ENCODE data around the gene ENTPD6.
"Not testable (repeated sequence)": the region's sequence is repeated elsewhere in the genome, so short reads cannot be mapped to it uniquely, and the experiment has no call there.

Gene ENTPD6

DNA sequence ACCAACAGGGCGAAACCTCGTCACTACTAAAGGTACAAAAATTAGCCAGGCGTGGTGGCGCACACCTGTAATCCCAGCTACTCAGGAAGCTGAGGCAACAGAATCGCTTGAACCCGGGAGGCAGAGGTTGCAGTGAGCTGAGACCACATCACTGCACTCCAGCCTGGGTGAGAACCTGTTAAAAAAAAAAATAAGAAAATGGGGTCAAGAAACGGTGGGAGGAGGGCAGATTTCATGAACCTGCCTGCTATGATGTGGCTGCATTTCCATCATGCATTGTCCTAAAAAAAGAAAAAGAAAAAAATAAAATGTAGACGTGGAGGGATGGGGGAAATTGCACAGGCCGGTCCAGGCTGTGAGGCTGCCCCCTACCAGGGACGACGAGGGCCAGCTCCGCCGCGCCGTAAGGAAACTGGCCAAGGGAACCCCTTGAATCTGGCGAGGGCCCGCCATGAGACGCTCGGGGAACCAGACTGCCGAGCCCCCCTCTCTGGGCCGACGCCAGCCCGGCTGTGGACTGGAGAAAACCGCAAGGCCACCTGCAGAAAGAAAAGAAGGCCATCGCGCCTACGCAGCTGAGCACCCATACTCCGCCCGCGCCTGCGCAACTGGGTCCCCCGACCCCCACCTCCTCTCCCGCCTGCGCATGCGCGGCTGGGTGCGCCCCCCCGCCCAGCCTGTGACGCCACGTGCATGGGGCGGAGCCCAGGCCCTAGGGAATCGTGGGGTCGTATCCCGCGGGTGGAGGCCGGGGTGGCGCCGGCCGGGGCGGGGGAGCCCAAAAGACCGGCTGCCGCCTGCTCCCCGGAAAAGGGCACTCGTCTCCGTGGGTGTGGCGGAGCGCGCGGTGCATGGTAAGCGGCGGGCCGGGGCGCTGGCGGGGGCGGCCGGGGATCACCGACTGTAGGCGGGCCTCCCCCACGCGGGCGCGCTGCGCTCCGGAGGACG is at the start of gene ENTPD6:
Gene ENTPD6 (plus strand): TSS at position 699 of the 948 bp plus-strand sequence. CDS start 10,825 bp downstream, outside the sequence.
- peak; percentile 70 to 82 for DNase-seq

- no peak for DNase-seq
These were observed 48.5 kb upstream of the ENTPD6 start for GRCh38 chr20:25146976-25147375.

DNA sequence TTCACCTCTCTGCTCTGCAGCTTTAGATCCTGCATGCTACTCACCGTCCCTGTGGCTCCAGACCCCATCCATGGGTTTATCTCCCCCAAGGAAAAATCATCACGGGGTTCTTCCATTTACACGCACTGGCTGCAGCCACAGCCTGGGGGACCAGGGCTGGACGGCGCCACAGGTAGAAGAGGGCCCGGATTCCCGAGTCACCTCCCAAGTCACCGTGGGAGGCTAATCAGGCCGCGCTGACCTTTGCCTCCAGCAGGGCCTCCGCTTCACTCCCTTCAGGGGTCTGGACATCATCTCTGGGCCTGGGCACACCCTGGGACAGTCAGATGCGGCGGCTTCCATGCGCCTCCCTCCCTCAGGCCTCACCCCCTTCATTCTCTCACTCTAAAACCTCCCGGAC is 47.8 kb upstream of the ENTPD6 start:
- DNase-seq: no peak

DNA sequence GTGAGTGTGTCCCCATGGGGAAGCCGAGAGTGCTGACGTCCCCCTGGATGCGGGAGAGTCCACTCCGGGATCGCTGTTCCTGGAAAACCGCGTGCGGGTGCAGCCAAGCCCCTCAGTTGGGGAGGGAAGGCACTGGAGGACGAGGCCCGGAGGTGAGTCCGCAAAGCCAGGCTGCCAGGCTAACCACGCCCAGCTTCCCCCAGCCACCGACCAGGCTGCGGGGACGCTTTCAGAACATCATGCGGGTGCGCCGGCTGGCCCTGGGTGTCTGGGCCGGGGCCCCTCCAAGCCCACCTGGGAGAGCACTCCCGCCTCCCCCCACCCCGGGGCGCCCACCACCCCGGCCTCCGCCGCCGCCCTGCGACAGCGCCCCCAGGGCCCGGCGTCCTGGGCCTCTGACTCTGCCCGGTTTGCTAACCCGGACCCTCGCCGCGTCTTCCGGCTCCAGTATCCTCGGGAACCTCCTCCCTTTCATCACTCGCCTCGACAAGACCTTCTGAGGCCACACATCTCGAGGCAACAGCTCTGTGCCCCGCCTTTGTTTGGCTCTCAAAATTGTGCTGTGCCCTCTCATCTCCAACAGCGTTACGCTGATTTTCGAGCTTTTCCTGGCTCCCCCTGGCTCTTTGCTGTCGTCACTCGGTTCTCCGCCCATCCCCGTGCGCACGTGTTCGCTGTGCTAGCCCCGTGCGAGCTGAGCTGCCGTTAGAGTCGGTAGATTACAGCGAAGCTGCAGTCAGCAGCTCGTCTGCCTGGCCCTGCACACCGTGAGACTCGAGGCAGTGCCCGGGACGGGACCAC is 47.1 kb upstream of the ENTPD6 start:
- no peak for DNase-seq

DNA sequence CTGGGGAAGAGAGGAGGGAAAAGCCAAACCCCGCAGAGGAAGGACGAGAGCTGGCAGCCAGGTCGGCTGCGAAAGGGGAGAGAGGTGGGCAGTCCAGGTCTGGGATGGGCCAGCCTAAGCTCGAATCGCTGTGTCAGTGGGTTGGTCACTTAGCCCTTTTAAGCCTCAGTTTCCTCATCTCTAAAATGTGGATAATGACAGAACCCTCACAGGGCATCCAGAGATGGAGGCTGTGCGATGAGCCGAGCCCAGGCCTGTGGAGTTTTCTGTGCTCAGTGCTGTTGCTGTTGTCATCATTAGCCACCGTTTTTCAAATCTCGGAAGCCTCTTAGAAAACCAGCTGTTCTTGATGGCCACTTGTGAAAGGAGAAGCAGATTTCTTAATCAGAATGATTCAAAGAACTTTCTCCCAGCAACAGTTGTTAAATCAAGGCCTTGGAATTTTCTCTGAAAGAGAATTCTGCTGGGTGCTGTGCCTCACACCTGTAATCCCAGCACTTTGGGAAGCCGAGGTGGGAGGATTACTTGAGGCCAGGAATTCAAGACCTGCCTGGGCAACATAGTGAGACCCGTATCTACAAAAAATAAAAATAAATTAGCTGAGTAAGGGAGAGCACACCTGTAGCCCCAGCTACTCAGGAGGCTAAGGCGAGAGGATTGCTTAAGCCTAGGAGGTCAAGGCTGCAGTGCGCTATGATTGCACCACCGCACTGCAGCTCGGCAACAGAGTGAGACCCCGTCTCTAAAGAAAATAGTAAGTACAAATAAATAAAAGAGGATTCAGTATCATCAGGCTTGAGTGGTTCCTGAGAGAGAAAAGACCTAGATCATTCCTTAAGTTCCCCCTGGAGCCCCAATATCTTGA is 46.3 kb upstream of the ENTPD6 start:
- DNase-seq: no peak

- no peak for DNase-seq
These were observed 45.5 kb upstream of the ENTPD6 start for GRCh38 chr20:25150016-25150415.

DNA sequence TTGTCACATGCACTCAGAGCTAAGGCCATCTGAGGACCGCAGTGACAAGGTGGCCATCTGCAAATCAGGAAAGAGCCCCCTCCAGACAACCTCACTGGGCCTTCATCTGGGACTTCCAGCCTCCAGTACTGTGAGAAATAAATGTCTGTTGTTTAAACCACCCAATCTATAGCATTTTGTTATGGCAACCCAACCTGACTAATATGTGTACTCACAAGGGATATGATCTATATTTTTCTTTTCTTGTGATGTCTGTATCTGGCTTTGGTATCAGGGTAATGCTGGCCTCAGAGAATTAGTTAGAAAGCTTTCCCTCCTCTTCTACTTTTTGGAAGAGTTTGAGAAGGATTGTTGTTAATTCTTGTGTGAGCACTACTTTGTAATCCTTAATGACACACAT is 37.5 kb upstream of the ENTPD6 start:
- DNase-seq: no peak

GRCh38 chr20:25160467-25160866 is 35.0 kb upstream of the ENTPD6 start:
- DNase-seq: no peak

- DNase-seq: no peak
These were observed 34.6 kb upstream of the ENTPD6 start for GRCh38 chr20:25160897-25161296.

DNA sequence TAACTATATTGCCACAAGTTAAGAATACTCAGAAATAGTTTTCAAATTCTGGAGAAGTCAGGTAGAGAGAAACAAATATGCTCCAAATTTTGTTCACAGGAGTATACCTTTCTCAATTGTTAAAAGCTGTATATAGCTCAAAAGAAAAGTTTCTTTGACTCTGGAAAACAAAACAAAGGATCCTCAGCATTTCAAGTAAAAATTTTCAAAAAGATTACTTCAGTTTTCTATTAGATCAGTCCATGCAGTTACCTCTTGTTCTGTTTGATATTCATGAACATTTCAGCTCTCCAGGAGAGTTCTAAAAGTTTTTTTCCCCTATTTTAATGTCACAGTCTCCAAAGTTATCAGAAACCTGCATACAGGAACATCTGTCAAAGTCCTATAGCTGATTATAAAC is 30.4 kb upstream of the ENTPD6 start:
- DNase-seq: no peak

- DNase-seq: not testable (repeated sequence)
These were observed 29.3 kb upstream of the ENTPD6 start for GRCh38 chr20:25166105-25166782.

DNA sequence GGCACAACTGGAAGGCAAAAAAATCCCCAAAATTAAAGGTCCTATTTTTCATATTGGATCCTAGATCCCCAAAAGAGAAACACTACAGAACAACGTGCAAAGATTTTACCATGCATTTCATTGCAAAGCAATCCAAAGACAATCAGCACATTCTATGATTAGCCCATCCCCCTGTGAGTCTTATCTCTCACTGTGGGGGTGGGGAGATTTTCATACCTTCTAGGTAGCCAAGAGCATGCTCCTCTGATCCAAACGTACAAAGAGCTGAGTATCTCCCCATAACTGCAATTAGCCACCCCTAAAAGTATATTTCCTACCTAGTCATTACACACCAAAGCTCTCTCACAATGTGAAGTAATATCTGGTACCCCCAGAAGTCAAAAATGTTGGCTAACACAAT is 22.2 kb upstream of the ENTPD6 start:
- no peak for DNase-seq

GRCh38 chr20:25173886-25174308 is 21.6 kb upstream of the ENTPD6 start:
- DNase-seq: no peak

DNA sequence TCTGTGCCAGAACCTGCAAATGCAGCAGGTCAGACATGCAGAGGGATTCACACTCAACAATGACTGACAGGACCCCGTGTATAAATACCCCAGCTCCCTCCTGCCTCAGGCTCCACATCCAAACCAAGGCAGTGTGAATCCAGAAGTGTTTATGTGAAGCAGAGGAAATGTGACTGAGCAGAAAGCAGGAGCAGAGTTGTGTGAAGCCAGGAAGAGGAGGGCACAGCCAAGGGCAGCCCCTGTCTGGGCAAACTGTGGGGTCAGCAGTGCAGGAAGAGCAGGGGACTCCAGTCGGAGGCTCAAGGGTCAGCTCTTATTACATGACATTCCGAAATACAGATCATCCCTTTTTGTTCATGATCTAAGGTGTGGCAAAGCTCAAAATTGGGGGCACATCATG is 19.3 kb upstream of the ENTPD6 start:
- DNase-seq: no peak

- DNase-seq: no peak
These were observed 17.6 kb upstream of the ENTPD6 start for GRCh38 chr20:25177890-25178321.

DNA sequence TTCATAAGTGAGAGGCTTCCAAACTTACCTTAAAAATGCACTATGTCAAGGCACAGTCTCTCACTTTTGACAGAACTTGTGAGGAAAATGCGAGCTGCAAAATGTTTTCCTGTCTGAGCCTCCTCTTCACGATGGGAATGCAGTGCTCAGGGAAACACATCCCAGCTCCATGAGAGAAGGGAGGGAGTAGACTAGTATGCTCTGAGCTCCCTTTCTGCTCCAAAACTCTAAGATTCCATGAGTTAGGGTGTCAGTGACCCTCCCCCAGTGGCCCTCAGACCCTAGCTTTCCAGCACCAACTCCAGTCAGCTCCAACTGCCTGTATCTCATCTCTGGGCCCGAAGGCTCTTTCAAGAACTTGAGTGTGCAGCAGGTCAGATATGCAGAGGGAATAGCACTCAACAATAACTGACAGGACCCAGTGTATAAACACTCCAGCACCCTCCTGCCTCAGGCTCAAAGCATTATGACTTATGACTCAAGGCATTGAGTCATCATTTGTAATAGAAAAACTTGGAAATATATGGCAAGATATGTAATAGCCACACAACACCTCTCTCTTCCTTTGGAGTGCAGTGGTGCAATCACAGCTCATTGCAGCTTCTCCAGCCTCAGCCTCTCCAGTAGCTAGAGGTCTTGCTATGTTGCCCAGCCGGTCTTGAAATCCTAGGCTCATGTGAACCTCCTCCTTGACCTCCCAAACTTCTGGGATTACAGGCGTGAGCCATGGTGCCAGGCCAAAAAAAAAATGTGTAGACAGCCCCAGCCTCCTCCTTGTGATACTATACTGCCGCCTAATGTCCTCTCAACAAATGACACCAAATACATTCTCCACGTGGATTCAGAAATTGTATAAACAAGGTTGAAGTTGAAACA is 16.7 kb upstream of the ENTPD6 start:
- DNase-seq: peak in 1 of 2 experiments; percentile 29

DNA sequence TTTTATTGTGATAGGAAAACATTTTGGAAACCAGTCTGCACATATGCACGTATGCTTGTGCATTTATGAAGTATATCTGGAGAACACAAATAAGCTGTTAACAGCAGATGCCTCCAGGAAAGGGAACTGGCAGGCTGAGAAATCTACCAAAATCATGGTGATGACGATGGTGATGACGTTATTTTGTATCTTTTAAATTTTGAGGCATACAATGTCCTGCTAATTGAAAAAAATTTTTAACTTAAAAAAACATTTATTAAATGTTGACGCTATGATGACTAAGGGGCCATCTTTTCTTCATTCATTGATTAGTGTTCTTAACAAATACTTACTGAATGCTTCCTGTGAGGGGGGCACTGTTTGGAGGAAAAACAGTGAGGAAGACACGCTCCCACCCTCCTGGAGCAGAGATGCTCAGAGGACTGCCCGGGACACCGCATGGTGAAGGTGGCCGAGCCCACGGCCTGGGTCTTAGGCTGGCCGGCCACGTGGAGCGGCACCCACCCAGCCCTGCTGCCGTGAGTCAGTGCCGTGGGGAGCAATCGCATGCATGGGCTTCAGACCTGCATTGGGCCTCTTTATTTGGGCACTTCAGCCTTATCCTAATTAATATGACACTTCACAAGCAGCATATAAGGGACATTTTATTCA is 15.9 kb upstream of the ENTPD6 start:
- no peak for DNase-seq

GRCh38 chr20:25184391-25184790 is 11.1 kb upstream of the ENTPD6 start:
- not testable (repeated sequence) for DNase-seq

GRCh38 chr20:25187220-25187619 is 8.3 kb upstream of the ENTPD6 start:
- DNase-seq: no peak

DNA sequence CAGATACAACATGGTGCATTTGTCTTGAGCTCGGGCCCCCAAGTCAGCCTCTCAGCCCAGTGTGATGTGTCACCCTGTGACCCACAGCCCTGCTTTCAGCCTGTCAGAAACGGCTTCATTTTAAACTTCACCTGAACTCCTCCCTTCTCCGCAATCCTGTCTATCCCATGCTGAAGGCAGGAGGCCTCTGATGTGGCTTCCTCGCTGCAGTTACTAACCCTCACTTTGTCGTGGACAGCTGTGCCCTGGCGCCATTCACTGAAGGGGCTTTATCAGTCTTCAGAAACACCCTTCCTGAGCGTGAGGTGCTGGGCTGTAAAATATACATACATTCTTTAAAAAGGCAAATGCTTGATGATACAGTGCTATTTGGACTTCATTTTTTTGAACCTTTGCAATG is 7.9 kb upstream of the ENTPD6 start:
- DNase-seq: no peak

DNA sequence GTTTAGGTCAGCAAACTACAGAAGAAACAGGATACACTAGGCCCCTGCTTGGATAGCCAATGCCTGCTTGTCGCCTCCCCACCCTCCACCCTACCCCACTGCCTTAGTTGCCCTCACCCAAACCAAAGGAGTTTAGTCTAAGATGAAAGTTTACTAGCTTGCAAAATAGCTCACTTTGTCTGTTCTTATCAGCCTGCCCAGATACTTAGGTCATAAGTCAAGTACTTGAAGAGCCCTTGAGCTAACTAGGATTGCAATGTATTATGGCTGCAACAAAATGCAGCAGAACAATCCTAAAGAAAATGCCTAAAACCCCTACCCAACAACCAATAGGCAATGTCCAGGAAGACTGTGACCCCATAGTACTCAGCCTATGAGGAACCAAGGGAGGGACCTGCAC is 7.3 kb upstream of the ENTPD6 start:
- no peak for DNase-seq
